ENCODE measurements around the gene ADAMTSL5.

GRCh38 chr19:1512671-1513498 lies at the start of gene ADAMTSL5:
- TF ChIP-seq, protein P1, sequence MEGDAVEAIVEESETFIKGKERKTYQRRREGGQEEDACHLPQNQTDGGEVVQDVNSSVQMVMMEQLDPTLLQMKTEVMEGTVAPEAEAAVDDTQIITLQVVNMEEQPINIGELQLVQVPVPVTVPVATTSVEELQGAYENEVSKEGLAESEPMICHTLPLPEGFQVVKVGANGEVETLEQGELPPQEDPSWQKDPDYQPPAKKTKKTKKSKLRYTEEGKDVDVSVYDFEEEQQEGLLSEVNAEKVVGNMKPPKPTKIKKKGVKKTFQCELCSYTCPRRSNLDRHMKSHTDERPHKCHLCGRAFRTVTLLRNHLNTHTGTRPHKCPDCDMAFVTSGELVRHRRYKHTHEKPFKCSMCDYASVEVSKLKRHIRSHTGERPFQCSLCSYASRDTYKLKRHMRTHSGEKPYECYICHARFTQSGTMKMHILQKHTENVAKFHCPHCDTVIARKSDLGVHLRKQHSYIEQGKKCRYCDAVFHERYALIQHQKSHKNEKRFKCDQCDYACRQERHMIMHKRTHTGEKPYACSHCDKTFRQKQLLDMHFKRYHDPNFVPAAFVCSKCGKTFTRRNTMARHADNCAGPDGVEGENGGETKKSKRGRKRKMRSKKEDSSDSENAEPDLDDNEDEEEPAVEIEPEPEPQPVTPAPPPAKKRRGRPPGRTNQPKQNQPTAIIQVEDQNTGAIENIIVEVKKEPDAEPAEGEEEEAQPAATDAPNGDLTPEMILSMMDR (IDR thresholded peaks at IDR 0.05; ENCODE audit: low read length): no peak
- TF ChIP-seq EZH2 (IDR thresholded peaks at IDR 0.05; ENCODE audit: borderline replicate concordance, low read length): no peak

Measured in OCI-LY1 (cell line).